OCI-LY7 (cell line): Measurements from ENCODE around the gene XCL1.

Experiments used
- CTCF ChIP-seq: fragments of 200-600 bp; sonication (generic); conservative IDR thresholded peaks from 2 replicates; pipeline ENCODE4 v1.5.1; 2014; ENCODE audit warnings: mild to moderate bottlenecking, antibody characterized with exemption, low read length, moderate library complexity, mixed read lengths
- EZH2phosphoT487 ChIP-seq: fragments of 200-600 bp; sonication (generic); IDR thresholded peaks from 2 replicates; pipeline ENCODE4 v1.6.1; 2018; ENCODE audit warnings: low read depth, borderline replicate concordance, mild to moderate bottlenecking, mixed run types, antibody characterized with exemption, low read length, moderate library complexity, mixed read lengths

GRCh38 chr1:168626326-168626725 lies 49.9 kb downstream of the XCL1 start:
- TF ChIP-seq CTCF (no peak), EZH2phosphoT487 (no peak)
